ENCODE data around the gene SLC9C1.

DNA sequence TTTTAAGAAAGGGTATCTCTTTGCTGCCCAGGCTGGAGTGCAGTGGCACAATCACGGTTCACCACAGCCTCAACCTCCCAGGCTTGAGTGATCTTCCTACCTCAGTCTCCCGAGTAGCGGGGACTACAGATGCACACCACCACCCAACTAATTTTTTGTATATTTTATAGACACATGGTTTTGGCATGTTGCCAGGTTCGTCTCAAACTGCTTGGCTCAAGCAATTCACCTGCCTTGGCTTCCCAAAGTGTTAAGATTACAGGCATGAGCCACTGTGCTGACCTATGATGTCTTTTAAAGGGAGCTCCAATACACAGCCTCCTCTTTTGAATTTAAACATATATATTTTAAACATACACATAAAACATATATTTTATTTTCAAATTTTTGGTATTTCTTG lies 60.9 kb downstream of the SLC9C1 start:
- no peak for TF ChIP-seq CTCF (IDR thresholded peaks at IDR 0.05; ENCODE audit: low read depth, low read length, poor library complexity, severe bottlenecking)
- TF ChIP-seq EZH2phosphoT487 (IDR thresholded peaks at IDR 0.05; ENCODE audit: borderline replicate concordance, low read length): no peak

Data from DOHH2 (cell line).